HepG2 (cell line): ENCODE results near the gene ZNF316. TPM values are rescaled to one million over a fixed set of nuclear protein-coding genes. Genes with fewer than 3 reads are reported as not detected.

Source experiments
- BORCS8-MEF2B ChIP-seq: sonication (generic); formaldehyde crosslinking; IDR thresholded peaks from 2 replicates; pipeline ENCODE4 v1.8.0; 2022; ENCODE audit warnings: mild to moderate bottlenecking, missing genetic modification reagents
- DBP ChIP-seq: sonication (generic); formaldehyde crosslinking; IDR thresholded peaks from 2 replicates; pipeline ENCODE4 v1.4.0; 2020; ENCODE audit warnings: missing genetic modification reagents; ENCODE audit errors: not compliant biosample characterization
- ESRRA ChIP-seq: sonication (generic); formaldehyde crosslinking; IDR thresholded peaks from 2 replicates; pipeline ENCODE4 v1.5.1; 2020; ENCODE audit warnings: mild to moderate bottlenecking, low read depth, missing genetic modification reagents
- FOXA3 ChIP-seq: IDR thresholded peaks from 2 replicates; pipeline ENCODE4 v1.6.1; 2016; ENCODE audit warnings: missing genetic modification reagents, missing compliant biosample characterization
- IKZF4 ChIP-seq: sonication (generic); formaldehyde crosslinking; IDR thresholded peaks from 2 replicates; pipeline ENCODE4 v1.5.1; 2020; ENCODE audit warnings: borderline replicate concordance, mild to moderate bottlenecking, low read depth, missing genetic modification reagents; ENCODE audit errors: not compliant biosample characterization
- ISL2 ChIP-seq: sonication (generic); formaldehyde crosslinking; IDR thresholded peaks from 2 replicates; pipeline ENCODE4 v1.5.0; 2020; ENCODE audit warnings: missing genetic modification reagents
- PITX1 ChIP-seq: sonication (generic); formaldehyde crosslinking; IDR thresholded peaks from 2 replicates; pipeline ENCODE4 v1.5.1; 2020; ENCODE audit warnings: mild to moderate bottlenecking, missing genetic modification reagents
- POLR2AphosphoS2 ChIP-seq: IDR thresholded peaks from 2 replicates; pipeline ENCODE4 v1.6.1; 2011; ENCODE audit warnings: low read depth, low read length, improper control_type of control experiment
- ZBTB40 ChIP-seq, 2 experiments: fragments of 450-650 bp in 1 of 2; sonication (generic) in 1 of 2; formaldehyde crosslinking in 1 of 2; IDR thresholded peaks; 2 replicates each; pipeline versions ENCODE4 v1.6.1 to v1.8.0; 2016 to 2022; ENCODE audit warnings: antibody characterized with exemption in 1 of 2, mild to moderate bottlenecking in 1 of 2, missing genetic modification reagents in 1 of 2
- ZKSCAN5 ChIP-seq: sonication (generic); formaldehyde crosslinking; IDR thresholded peaks from 2 replicates; pipeline ENCODE4 v1.5.1; 2020; ENCODE audit warnings: mild to moderate bottlenecking, missing genetic modification reagents
- ZNF12 ChIP-seq: sonication (generic); formaldehyde crosslinking; IDR thresholded peaks from 2 replicates; pipeline ENCODE4 v1.5.0; 2020; ENCODE audit warnings: missing genetic modification reagents
- ZNF280B ChIP-seq: sonication (generic); formaldehyde crosslinking; IDR thresholded peaks from 2 replicates; pipeline ENCODE4 v1.5.0; 2020; ENCODE audit warnings: missing genetic modification reagents, mild to moderate bottlenecking, borderline replicate concordance
- ZNF383 ChIP-seq: sonication (generic); formaldehyde crosslinking; IDR thresholded peaks from 2 replicates; pipeline ENCODE4 v1.4.0; 2020; ENCODE audit warnings: missing genetic modification reagents, mild to moderate bottlenecking, borderline replicate concordance
- ZNF501 ChIP-seq: sonication (generic); formaldehyde crosslinking; IDR thresholded peaks from 2 replicates; pipeline ENCODE4 v1.5.1; 2020; ENCODE audit warnings: mild to moderate bottlenecking, moderate library complexity, missing genetic modification reagents
- ZNF558 ChIP-seq: sonication (generic); formaldehyde crosslinking; IDR thresholded peaks from 2 replicates; pipeline ENCODE4 v1.9.0; 2022; ENCODE audit warnings: mild to moderate bottlenecking, missing genetic modification reagents, borderline replicate concordance
- ZNF564 ChIP-seq: sonication (generic); formaldehyde crosslinking; IDR thresholded peaks from 2 replicates; pipeline ENCODE4 v1.8.1; 2023; ENCODE audit warnings: mild to moderate bottlenecking, missing genetic modification reagents
- ZNF776 ChIP-seq: sonication (generic); formaldehyde crosslinking; IDR thresholded peaks from 2 replicates; pipeline ENCODE4 v1.4.0; 2020; ENCODE audit warnings: mild to moderate bottlenecking, missing genetic modification reagents
- polyA plus RNA-seq, 8 experiments: library from polyadenylated mRNA; depleted of rRNA in 3 of 8; stranded (reverse) in 7 of 8; unstranded in 1 of 8; fragments of >200 nt; fragmentation: Illumina TruSeq in 4 of 8; extraction: Trizol in 4 of 8; gene quantifications; 2 replicates each; pipeline versions ENCODE4 v1.2.1 to v1.2.3, GENCODE V29; 2011 to 2016; ENCODE audit warnings: low read depth in 4 of 8, missing spikeins in 1 of 8, mixed read lengths in 1 of 8; ENCODE audit not compliant: insufficient read depth in 1 of 8
- total RNA-seq, 5 experiments: library from RNA; depleted of rRNA; stranded (reverse); fragments of >200 nt; fragmentation: Illumina TruSeq; extraction: Trizol; gene quantifications; 2 replicates each; pipeline ENCODE4 v1.2.3, GENCODE V29; 2016; ENCODE audit warnings: low read depth in 1 of 5

ZNF316 gene
- total and polyA plus RNA-seq, 2 of the 13 experiments (the other 11 are each of a cell fraction or from before 2014, with no cell fraction given), result 4.3 to 9.9 TPM

GRCh38 chr7:6589829-6590644 lies 47.1 kb upstream of the ZNF316 start, which contains the start of gene INTS15 (continued):
- TF ChIP-seq ZBTB40 (IDR thresholded peaks at IDR 0.05) (no peak), ZBTB40 (CRISPR knock-in tag; IDR thresholded peaks at IDR 0.05) (peak; percentile 69), PITX1 (no peak; the same call in 1 of the 2 replicates), ISL2 (no peak), ZNF280B (CRISPR knock-in tag) (no peak), POLR2AphosphoS2 (no peak), IKZF4 (CRISPR knock-in tag) (no peak), ZNF383 (CRISPR knock-in tag) (no peak), ZNF12 (CRISPR knock-in tag) (no peak), ZNF558 (CRISPR knock-in tag) (peak; percentile 55; the same call in 1 of the 2 replicates), ZNF776 (CRISPR knock-in tag) (peak; percentile 26), ZKSCAN5 (CRISPR knock-in tag) (no peak), FOXA3 (CRISPR knock-in tag) (no peak), ESRRA (0 out of 2 replicates have a peak, but pooled peaks have one; percentile 35), DBP (CRISPR knock-in tag) (no peak), ZNF564 (CRISPR knock-in tag) (no peak), BORCS8-MEF2B (CRISPR knock-in tag) (no peak; the same call in none of the 2 replicates), ZNF501 (CRISPR knock-in tag) (no peak; the same call in 1 of the 2 replicates)
